GM21529 (cell line): ENCODE data around the gene GPX4.

Source experiments
- ATAC-seq: cut with Tn5 transposase; IDR thresholded peaks from one replicate; pipeline ENCODE4 v1.9.1; 2021; ENCODE audit not compliant: unreplicated experiment

Gene GPX4, protein sequence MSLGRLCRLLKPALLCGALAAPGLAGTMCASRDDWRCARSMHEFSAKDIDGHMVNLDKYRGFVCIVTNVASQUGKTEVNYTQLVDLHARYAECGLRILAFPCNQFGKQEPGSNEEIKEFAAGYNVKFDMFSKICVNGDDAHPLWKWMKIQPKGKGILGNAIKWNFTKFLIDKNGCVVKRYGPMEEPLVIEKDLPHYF

DNA sequence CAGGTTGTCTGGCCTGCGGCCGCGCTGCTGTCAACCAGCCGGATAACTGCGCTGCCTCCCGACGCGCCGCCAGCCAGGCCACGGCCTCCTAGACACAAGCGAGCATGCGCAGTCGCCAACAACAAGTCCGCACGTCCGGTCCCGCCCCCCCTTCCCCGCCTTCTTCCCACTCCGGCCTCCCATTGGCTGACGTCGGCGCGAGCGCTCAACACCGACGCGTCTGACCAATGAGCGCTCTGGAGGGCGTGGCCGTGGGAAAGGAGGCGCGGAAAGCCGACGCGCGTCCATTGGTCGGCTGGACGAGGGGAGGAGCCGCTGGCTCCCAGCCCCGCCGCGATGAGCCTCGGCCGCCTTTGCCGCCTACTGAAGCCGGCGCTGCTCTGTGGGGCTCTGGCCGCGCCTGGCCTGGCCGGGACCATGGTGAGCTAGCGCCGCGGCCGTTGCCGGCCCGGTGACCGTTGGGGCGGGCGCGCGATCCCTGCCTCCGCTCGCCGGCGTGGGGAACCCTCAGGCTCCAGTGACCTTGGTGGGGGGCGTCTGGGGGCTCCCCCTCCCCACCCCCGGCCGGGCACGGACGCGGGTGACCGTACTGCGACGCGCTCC lies at the start of gene GPX4:
Gene GPX4 (plus strand): TSS at position 287 of the 603 bp plus-strand sequence. CDS start 50 bp downstream, at position 337.
- ATAC-seq: peak; percentile 51

DNA sequence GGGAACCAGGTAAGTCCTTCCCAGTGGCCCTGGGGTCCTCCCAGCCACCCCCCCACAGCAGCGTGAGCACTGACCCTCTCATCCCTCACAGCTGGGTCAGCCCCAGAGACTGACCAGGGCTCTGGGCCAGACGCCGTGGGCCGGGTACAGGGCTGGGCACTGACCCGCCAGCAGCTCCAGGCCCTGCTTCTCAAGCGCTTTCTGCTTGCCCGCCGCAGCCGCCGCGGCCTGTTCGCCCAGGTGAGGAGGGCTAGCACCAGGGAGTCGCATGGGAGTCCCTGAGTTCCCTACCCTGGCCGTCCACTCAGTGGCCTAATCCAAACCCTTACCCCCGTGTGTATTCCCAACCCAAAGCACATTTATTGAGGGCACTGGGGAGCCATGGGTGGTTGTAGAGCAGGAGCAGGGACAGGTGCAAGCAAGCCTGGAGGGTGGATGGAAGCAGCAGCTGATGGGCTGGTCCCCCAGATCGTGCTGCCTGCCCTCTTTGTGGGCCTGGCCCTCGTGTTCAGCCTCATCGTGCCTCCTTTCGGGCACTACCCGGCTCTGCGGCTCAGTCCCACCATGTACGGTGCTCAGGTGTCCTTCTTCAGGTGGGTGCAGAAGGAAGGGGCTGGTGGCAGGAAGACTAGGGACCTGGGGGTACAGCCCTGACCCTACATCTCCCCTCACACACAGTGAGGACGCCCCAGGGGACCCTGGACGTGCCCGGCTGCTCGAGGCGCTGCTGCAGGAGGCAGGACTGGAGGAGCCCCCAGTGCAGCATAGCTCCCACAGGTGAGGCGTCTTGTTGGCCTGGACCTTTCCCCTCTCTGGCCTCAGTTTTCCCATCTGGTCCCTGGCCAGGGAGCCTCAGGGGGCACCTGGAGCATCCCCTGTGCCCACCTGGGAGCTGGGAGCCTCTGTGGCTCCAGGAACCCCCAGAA lies 49.4 kb upstream of the GPX4 start:
- ATAC-seq: no peak

DNA sequence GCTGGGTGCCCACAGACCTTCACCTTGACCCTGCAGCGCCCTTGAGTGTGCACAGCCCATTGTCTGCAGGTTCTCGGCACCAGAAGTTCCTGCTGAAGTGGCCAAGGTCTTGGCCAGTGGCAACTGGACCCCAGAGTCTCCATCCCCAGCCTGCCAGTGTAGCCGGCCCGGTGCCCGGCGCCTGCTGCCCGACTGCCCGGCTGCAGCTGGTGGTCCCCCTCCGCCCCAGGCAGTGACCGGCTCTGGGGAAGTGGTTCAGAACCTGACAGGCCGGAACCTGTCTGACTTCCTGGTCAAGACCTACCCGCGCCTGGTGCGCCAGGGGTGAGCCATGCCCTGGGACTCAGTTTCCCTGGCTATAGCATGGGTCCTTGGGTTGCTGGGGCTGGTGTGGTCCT lies 48.8 kb upstream of the GPX4 start:
- ATAC-seq: no peak

DNA sequence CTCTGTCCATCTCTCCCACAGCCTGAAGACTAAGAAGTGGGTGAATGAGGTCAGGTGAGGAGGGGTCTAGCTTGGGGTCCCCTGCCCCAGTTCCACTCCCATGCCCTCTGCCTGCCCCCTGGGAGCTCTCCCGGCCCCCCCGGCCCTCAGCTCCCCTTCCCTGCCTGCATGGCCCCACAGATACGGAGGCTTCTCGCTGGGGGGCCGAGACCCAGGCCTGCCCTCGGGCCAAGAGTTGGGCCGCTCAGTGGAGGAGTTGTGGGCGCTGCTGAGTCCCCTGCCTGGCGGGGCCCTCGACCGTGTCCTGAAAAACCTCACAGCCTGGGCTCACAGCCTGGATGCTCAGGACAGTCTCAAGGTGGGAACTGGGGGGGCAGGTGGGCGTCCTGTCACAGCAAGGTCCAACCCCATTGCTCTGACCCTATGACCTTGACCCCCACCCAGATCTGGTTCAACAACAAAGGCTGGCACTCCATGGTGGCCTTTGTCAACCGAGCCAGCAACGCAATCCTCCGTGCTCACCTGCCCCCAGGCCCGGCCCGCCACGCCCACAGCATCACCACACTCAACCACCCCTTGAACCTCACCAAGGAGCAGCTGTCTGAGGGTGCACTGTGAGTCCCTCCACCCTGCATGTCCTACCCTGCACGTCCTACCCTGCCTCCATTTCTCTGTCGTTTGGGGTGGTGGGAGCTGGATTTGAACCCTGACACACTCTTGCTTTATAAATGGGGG lies 47.7 kb upstream of the GPX4 start:
- no peak for ATAC-seq

DNA sequence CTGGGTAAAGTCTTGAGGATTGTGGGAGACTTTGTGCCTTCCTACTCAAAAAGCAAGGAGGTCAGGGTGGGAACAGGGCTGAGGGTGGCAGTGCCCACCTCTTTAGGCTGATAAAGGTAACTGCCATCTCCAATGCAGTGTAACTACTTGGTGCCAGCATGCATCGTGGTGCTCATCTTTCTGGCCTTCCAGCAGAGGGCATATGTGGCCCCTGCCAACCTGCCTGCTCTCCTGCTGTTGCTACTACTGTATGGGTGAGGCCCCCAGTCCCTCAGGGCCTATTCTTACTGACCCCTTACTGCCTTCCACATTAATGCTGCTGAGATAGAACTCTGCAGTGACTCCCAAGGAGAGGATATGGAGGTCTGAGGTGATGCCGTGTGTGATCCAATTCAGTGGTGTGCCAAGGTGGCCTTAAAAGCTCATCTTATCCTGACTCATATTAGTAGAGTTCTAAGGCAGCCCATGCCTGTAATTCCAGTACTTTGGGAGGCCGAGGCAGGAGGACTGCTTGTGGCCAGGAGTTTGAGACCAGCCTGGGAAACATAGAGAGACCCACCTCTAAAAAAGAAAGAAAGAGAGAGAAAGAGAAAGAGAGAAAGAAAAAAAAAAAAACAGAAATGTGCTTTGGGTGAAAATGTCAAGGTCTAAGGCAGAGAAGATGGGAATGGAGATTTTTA lies 46.5 kb upstream of the GPX4 start:
- no peak for ATAC-seq

DNA sequence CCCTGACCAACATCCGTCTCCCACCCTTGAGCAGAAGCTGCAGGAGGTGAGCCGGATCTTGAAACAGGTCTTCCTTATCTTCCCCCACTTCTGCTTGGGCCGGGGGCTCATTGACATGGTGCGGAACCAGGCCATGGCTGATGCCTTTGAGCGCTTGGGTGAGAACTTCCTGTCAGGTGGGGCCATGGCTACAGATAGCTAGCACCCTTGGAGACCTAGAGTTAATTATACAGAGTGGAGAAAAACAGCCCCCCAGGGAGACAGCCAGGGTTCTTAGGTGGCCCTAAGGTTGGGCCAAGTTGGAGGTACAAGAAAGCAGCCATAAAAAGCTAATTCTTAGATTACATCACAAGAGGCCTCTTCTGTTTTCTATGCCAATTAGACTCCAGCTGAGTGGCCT lies 45.7 kb upstream of the GPX4 start:
- no peak for ATAC-seq

DNA sequence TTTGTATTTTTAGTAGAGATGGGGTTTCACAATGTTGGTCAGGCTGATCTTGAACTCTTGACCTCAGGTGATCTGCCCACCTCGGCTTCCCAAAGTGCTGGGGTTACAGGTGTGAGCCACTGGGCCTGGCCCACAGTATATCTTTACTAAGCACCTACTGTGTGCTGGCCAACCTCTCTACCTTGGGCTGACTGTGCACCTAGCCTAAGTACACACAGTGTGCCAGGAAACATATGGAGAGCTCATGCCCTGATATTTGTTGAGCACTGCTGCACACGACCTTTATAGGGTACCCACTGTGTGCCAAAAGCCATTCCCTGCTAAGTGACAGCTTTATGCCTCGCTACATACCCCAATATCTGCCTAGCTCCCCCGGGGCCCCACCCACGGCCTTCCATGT lies 43.1 kb upstream of the GPX4 start:
- ATAC-seq: no peak

DNA sequence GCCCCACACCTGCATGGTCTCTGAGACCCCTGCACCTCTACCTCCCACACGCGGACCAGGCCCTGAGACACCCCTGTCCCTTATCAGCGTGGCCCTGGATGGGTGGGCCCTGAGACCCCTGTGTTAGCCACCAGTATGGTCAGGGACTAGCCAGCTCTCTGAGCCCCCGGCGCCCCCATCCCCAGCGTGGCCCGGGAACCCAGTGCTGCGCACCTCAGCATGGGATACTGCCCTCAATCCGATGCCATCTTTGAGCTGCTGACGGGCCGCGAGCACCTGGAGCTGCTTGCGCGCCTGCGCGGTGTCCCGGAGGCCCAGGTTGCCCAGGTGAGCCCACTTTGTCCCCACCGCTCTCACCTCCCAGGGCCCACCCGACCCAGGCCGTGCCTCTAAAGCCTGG lies 41.8 kb upstream of the GPX4 start:
- ATAC-seq: no peak

DNA sequence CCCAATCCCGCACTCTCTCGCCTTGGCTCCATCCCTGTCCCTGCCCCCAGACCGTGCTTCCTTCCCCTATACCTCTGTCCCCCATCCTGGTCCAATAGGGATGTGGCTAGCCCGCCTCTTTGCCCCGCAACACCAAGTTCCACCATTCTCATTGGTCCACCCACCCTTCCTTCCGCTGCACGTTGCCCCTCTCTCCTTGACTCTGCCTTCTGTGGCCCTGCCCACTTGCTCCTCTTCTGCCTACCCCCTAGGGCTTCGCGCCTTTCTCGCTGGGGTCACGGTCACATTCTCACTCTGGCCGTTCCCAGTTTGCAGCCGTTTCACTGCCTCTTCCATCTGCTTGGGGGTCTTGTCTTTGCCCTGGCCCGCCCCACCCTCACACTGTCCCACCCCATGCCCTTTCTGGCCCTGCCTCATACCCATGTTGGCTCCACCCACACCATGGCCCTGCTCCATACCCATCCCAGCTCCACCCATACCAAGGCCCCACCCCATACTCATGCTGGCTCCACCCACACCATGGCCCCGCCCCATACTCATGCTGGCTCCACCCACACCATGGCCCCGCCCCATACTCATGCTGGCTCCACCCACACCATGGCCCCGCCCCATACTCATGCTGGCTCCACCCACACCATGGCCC lies 41.3 kb upstream of the GPX4 start:
- no peak for ATAC-seq

DNA sequence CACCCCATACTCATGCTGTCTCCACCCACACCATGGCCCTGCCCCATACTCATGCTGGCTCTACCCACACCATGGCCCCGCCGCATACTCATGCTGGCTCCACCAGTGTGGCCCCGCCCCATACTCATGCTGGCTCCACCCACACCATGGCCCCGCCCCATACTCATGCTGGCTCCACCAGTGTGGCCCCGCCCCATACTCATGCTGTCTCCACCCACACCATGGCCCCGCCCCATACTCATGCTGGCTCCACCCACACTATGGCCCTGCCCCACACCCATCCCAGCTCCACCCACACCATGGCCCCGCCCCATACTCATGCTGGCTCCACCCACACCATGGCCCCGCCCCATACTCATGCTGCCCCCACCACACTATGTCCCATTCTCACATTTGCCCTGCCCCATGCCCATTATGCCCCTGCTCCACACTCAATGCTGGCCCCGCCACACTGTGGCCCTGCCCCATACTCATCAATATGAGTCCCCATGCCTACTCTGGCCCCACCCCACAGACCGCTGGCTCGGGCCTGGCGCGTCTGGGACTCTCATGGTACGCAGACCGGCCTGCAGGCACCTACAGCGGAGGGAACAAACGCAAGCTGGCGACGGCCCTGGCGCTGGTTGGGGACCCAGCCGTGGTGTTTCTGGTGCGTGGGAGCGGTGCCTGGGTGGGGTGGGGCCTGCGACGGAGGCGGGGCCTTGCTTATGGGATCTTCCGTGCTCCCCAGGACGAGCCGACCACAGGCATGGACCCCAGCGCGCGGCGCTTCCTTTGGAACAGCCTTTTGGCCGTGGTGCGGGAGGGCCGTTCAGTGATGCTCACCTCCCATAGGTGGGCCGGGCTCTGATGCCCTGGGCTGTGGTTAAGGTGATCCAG lies 40.5 kb upstream of the GPX4 start:
- ATAC-seq: no peak

DNA sequence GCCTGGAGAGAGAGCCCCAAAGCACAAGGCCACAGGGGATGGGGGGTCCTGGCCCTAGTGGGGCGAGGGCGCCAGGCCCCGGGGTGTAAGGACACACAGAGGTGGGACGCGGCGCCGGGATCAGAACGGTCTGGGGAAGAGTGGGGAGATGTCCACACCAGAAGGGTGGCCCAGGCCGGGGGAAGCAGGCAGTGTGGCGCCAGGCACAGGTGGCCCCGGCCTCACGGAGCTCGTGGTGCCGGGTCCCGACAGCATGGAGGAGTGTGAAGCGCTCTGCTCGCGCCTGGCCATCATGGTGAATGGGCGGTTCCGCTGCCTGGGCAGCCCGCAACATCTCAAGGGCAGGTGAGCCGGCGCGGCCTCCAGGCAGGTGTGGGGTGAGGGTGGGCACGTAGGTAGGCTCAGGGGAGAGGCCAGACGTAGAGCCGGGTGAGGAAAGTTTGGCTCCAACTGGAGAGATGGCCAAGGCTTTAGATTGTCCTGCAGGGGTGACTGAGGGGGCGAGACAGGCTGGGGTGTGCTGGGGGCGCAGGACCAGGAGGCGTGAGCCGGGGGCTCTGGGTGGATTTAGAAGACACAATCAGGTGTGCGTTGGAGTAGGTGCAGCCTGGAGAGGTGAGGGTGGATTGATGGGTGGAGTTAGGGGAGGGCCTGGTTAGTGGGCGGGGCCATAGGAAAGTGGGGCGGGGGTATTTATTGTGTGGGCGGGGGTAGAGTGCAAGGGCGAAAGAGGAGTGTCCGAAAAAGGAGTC lies 39.7 kb upstream of the GPX4 start:
- ATAC-seq: no peak

DNA sequence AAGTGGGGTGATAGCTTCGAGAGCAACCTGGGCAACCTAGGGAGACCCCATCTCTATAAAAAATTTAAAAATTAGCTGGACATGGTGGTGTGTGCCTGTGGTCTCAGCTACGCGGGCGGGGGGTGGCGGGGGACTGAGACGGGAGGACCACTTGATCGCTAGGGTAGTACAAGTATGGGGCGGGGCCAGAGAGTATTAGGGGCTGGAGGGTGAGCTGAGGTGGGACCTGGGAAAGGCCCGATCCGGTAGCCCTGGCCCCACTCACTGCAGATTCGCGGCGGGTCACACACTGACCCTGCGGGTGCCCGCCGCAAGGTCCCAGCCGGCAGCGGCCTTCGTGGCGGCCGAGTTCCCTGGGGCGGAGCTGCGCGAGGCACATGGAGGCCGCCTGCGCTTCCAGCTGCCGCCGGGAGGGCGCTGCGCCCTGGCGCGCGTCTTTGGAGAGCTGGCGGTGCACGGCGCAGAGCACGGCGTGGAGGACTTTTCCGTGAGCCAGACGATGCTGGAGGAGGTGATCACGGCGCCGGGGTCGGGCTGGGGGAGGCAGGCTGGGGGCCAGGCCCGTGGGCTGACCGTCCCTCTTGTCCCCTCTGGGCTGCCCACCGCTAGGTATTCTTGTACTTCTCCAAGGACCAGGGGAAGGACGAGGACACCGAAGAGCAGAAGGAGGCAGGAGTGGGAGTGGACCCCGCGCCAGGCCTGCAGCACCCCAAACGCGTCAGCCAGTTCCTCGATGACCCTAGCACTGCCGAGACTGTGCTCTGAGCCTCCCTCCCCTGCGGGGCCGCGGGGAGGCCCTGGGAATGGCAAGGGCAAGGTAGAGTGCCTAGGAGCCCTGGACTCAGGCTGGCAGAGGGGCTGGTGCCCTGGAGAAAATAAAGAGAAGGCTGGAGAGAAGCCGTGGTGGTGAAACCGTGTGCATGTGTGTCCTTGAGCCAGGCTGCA lies 38.9 kb upstream of the GPX4 start:
- ATAC-seq: no peak

DNA sequence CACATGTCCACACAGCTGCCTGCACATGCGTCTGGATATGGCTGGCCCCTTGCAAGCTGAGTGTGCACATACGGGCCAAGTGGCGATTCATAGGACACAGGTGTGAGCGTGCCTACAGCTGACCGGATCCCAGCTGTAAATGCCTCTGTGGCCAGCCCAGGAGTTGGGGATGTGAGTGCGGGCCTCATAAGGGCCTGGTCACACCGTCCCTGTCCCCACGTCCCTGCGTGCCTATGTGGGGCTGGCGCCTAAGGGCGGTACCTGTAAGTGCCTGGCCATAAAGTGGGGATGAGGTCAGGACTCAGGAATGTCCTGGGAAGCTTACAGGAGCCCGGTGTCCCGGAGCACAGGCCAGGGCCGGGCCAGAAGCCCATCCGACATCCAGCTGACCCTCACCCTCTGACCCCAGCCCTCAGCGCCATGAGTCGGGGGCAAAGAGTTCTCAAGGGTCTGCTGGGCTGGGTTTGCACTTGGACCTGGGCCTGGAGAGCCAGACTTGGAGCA lies 38.1 kb upstream of the GPX4 start:
- ATAC-seq: no peak

DNA sequence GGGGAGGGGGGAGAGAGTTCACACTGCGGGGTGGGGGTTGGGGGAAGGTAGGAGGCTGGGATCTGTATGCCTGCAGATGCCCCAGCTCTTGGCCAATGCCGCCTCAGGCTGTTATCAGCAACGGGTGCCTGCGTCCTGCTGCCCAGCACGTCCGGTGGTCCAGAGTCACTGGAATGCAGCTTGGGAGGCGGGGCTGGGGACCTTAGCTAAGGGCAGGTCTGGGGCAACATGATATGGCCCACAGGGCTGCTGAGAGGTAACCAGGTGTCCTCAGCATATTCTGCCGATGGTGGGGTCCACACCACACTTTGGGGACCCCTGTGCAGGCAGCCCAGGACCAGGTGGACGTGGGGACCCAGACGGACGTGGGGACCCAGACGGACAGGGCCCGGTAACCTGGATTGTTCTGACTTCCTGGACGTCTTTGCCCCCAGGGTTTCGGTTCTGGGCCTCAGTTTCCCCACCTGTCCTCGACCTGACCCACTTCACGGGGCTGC lies 37.5 kb upstream of the GPX4 start:
- no peak for ATAC-seq

DNA sequence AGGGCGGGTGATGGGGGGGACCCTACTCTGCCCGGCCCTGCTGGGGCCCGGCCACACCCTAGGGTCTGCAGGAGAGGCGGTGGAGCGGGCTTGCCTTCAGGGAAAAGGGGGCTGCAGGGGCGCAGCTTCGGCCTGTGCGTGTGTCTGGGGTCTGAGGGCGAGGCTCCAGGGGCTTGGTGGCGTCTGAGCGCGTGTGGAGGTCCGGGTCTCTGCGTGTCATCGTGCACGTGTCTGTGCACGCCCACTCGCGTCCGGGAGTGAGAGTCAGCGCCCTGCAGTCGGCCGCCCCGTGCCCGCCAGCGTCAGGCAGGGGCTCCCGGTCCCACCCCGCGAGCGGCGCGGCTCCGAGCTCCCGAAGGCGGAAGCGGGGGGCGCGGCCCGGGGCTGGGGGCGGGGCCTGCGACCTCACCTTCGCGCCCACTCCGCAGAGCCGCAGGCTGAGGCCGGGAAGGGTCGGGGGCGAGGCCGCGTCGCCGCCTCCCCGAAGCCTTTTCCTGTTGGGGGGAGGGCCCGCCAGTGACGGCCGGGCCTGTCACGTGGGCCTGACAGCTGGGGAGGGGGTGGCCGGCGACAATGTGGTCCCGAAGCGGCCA lies 37.0 kb upstream of the GPX4 start, which contains the start of gene ARHGAP45:
Gene ARHGAP45 (plus strand): TSS at position 420 of the 593 bp plus-strand sequence. CDS start 239 bp downstream, outside the sequence.
- ATAC-seq: no peak

DNA sequence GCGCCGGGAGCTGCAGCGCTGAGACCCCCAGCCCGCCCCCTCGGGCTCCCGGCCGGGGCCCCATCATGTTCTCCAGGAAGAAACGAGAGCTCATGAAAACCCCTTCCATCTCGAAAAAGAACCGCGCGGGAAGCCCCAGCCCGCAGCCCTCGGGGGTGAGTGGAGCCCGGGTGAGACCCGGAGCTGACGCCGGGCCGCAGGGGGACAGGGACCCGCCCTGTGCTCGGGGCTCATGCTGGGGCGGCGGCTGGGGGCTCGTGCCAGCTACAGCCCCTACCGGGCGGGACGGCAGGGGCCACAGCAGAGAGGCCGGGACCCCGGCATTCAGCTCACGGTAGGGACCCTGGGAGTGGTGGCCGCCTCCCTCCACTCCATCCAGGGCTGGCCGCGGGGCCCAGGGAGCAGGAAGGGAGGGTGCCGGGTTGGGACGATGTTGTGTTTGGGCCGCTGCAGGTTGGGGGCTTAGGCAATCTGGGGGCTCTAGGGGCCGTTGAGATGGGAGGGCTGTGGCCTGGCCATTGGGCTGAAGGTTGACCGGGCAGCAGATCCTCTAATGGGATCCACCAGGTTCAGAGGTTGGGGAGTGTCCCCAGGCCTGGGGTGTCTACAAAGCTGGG lies 36.3 kb upstream of the GPX4 start:
- ATAC-seq: no peak
